HEK293T (cell line): Measurements from ENCODE around the gene NCLN.

ENCODE experiments used
- ARNT ChIP-seq: fragments of 450-650 bp; IDR thresholded peaks from 2 replicates; pipeline ENCODE4 v1.6.1; 2017; ENCODE audit warnings: mild to moderate bottlenecking
- BHLHE40 ChIP-seq: fragments of 450-650 bp; IDR thresholded peaks from 2 replicates; pipeline ENCODE4 v1.6.1; 2016; ENCODE audit warnings: mild to moderate bottlenecking, moderate library complexity, borderline replicate concordance
- CTBP1 ChIP-seq: fragments of 450-650 bp; IDR thresholded peaks from 2 replicates; pipeline ENCODE4 v1.6.1; 2016; ENCODE audit warnings: borderline replicate concordance
- FOXA1 ChIP-seq: fragments of 450-650 bp; IDR thresholded peaks from 2 replicates; pipeline ENCODE4 v1.6.1; 2016; ENCODE audit warnings: mild to moderate bottlenecking
- FOXM1 ChIP-seq: fragments of 450-650 bp; IDR thresholded peaks from 2 replicates; pipeline ENCODE4 v1.6.1; 2017; ENCODE audit warnings: mild to moderate bottlenecking, borderline replicate concordance
- LEF1 ChIP-seq: fragments of 450-650 bp; IDR thresholded peaks from 2 replicates; pipeline ENCODE4 v1.6.1; 2017; ENCODE audit warnings: mild to moderate bottlenecking, borderline replicate concordance
- NFRKB ChIP-seq: fragments of 450-650 bp; IDR thresholded peaks from 2 replicates; pipeline ENCODE4 v1.6.1; 2016; ENCODE audit warnings: mild to moderate bottlenecking, moderate library complexity
- SP1 ChIP-seq: fragments of 450-650 bp; IDR thresholded peaks from 2 replicates; pipeline ENCODE4 v1.6.1; 2017
- SUZ12 ChIP-seq: fragments of 450-650 bp; IDR thresholded peaks from 2 replicates; pipeline ENCODE4 v1.6.1; 2016; ENCODE audit warnings: mild to moderate bottlenecking
- TARDBP ChIP-seq: fragments of 450-650 bp; IDR thresholded peaks from 2 replicates; pipeline ENCODE4 v1.6.1; 2016
- TF ChIP-seq, protein P1 (sequence below): fragments of 450-650 bp; IDR thresholded peaks from 2 replicates; pipeline ENCODE4 v1.6.1; 2016

DNA sequence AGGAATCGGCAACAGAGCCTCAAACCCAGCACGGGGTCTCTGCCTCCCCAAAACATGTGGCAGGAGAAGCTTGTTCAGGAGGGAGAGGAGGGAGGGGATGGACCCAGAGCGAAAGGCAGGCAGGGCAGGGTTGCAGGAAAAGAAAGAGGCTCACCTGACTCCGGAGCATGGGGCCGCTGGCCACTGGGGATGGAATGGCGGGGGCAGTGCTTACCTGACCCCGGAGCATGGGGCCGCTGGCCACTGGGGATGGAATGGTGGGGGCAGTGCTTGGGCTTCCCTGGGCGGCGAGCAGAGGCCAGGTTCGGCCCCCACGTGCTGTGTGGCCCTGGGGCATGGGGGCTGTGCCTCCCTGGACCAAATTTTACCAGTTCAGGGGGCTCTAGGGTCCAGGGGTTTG is 25.5 kb downstream of the NCLN start:
- no peak for TF ChIP-seq FOXM1
- no peak for TF ChIP-seq TARDBP
- TF ChIP-seq SP1, result no peak
- TF ChIP-seq, protein P1, sequence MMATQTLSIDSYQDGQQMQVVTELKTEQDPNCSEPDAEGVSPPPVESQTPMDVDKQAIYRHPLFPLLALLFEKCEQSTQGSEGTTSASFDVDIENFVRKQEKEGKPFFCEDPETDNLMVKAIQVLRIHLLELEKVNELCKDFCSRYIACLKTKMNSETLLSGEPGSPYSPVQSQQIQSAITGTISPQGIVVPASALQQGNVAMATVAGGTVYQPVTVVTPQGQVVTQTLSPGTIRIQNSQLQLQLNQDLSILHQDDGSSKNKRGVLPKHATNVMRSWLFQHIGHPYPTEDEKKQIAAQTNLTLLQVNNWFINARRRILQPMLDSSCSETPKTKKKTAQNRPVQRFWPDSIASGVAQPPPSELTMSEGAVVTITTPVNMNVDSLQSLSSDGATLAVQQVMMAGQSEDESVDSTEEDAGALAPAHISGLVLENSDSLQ, result no peak
- no peak for TF ChIP-seq SUZ12
- TF ChIP-seq CTBP1, result no peak
- TF ChIP-seq BHLHE40, result no peak
- TF ChIP-seq ARNT, result no peak
- no peak for TF ChIP-seq NFRKB
- TF ChIP-seq FOXA1, result no peak
- no peak for TF ChIP-seq LEF1
